ENCODE results near the gene ANKRD13B.
A peak's percentile ranks its signal among the peaks of the same experiment; 100 is the strongest.
"Not testable (repeated sequence)": the region's sequence is repeated elsewhere in the genome, so short reads cannot be mapped to it uniquely, and the experiment has no call there.

The ANKRD13B gene

GRCh38 chr17:29592850-29593551 lies at the start of gene ANKRD13B:
ANKRD13B (plus strand) TSS chr17:29593132; CDS start chr17:29593622, 490 bp downstream.
- H3K27ac ChIP-seq = peak within 1 kb of the TSS in 15 of 21 experiments; percentile 18 to 96 (median 85)
- peak within 1 kb of the TSS; percentile 48 to 73 (median 54) for H3K4me3 ChIP-seq

GRCh38 chr17:29544066-29544465 lies 48.9 kb upstream of the ANKRD13B start:
- Histone ChIP-seq H3K27ac (no peak overlapping the region), H3K4me3 (no peak overlapping the region)

GRCh38 chr17:29546085-29546484 lies 46.8 kb upstream of the ANKRD13B start:
- Histone ChIP-seq H3K27ac (no peak overlapping the region), H3K4me3 (no peak overlapping the region)

- Histone ChIP-seq H3K27ac (no peak overlapping the region), H3K4me3 (no peak overlapping the region)
These were observed 46.1 kb upstream of the ANKRD13B start for GRCh38 chr17:29546830-29547229.

GRCh38 chr17:29549177-29549923 lies 43.6 kb upstream of the ANKRD13B start:
- no peak overlapping the region for H3K27ac ChIP-seq
- H3K4me3 ChIP-seq = no peak overlapping the region

GRCh38 chr17:29555840-29556239 lies 37.1 kb upstream of the ANKRD13B start:
- Histone ChIP-seq H3K27ac (no peak overlapping the region), H3K4me3 (no peak overlapping the region)

GRCh38 chr17:29557085-29557738 lies 35.7 kb upstream of the ANKRD13B start:
- no peak overlapping the region for H3K4me3 ChIP-seq
- no peak overlapping the region for H3K27ac ChIP-seq

- no peak overlapping the region for H3K4me3 ChIP-seq
- H3K27ac ChIP-seq = no peak overlapping the region
These were observed 35.2 kb upstream of the ANKRD13B start for GRCh38 chr17:29557739-29558116.

GRCh38 chr17:29558139-29558538 lies 34.8 kb upstream of the ANKRD13B start:
- H3K27ac ChIP-seq, H3K4me3 ChIP-seq: not testable (repeated sequence)

GRCh38 chr17:29559640-29560039 lies 33.3 kb upstream of the ANKRD13B start:
- H3K4me3 ChIP-seq = no peak overlapping the region
- H3K27ac ChIP-seq = peak overlapping the region in 3 of 21 experiments; percentile 3 to 27 (median 8)

GRCh38 chr17:29560316-29560715 lies 32.6 kb upstream of the ANKRD13B start:
- Histone ChIP-seq H3K4me3 (no peak overlapping the region), H3K27ac (peak overlapping the region in 4 of 21 experiments; percentile 3 to 27 (median 8))

- Histone ChIP-seq H3K27ac (peak overlapping the region in 9 of 21 experiments; percentile 11 to 61 (median 29)), H3K4me3 (no peak overlapping the region)
These were observed 31.1 kb upstream of the ANKRD13B start for GRCh38 chr17:29561554-29562517.

- Histone ChIP-seq H3K27ac (peak overlapping the region in 4 of 21 experiments; percentile 8 to 43 (median 28)), H3K4me3 (no peak overlapping the region)
These were observed 30.3 kb upstream of the ANKRD13B start for GRCh38 chr17:29562615-29563014.

GRCh38 chr17:29563816-29564215 lies 29.1 kb upstream of the ANKRD13B start:
- no peak overlapping the region for H3K4me3 ChIP-seq
- H3K27ac ChIP-seq = no peak overlapping the region

- Histone ChIP-seq H3K27ac (peak overlapping the region in 16 of 21 experiments; percentile 36 to 92 (median 80)), H3K4me3 (peak overlapping the region; percentile 41 to 77 (median 66))
These were observed 27.1 kb upstream of the ANKRD13B start for GRCh38 chr17:29565643-29566472.

GRCh38 chr17:29566473-29567303 lies 26.2 kb upstream of the ANKRD13B start, which contains the start of gene ABHD15:
ABHD15 (minus strand) TSS chr17:29567037; CDS start chr17:29566966, 71 bp downstream.
- Histone ChIP-seq H3K27ac (peak within 1 kb of the TSS; percentile 27 to 92 (median 80)), H3K4me3 (peak within 1 kb of the TSS; percentile 41 to 77 (median 66))

GRCh38 chr17:29567304-29567553 lies 25.7 kb upstream of the ANKRD13B start:
- Histone ChIP-seq H3K27ac (peak overlapping the region; percentile 27 to 92 (median 80)), H3K4me3 (peak overlapping the region; percentile 41 to 77 (median 66))
